Stomach (tissue), 4 donors: ENCODE results near the gene TBC1D3B.

Source experiments
- POLR2AphosphoS5 ChIP-seq, 3 donors: sonication (generic); formaldehyde crosslinking; IDR thresholded peaks; one replicate each; pipeline ENCODE4 v1.6.1; 2016; ENCODE audit warnings: antibody characterized with exemption in 3 of 3
- TF ChIP-seq, protein P1 (sequence below), 7 experiments: fragments of 450-650 bp in 4 of 7; fragments of 200-600 bp in 3 of 7; sonication (generic) in 3 of 7; IDR thresholded peaks; one replicate each; pipeline ENCODE4 v1.5.1; 2016 to 2019; ENCODE audit warnings: antibody characterized with exemption in 7 of 7, control low read depth in 2 of 7, mild to moderate bottlenecking in 1 of 7

DNA sequence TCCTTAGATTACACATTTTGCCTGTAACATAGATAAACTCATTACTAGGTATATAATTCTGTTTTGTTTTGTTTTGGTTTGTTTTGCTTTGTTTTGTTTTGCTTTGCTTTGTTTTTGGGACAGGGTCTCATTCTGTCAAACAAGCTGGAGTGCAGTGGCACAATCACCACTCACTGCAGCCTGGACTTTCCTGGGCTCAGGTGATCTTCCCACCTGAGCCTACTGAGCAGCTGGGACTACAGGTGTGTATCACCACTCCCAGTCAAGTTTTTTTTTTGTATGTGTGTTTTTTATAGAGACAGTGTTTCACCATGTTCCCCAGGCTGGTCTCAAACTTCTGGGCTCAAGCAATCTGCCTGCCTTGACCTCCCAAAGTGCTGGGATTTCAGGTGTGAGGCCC, 33.1 kb upstream of the TBC1D3B start:
- TF ChIP-seq, protein P1, sequence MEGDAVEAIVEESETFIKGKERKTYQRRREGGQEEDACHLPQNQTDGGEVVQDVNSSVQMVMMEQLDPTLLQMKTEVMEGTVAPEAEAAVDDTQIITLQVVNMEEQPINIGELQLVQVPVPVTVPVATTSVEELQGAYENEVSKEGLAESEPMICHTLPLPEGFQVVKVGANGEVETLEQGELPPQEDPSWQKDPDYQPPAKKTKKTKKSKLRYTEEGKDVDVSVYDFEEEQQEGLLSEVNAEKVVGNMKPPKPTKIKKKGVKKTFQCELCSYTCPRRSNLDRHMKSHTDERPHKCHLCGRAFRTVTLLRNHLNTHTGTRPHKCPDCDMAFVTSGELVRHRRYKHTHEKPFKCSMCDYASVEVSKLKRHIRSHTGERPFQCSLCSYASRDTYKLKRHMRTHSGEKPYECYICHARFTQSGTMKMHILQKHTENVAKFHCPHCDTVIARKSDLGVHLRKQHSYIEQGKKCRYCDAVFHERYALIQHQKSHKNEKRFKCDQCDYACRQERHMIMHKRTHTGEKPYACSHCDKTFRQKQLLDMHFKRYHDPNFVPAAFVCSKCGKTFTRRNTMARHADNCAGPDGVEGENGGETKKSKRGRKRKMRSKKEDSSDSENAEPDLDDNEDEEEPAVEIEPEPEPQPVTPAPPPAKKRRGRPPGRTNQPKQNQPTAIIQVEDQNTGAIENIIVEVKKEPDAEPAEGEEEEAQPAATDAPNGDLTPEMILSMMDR (IDR thresholded peaks at IDR 0.05), result no peak
- no peak for TF ChIP-seq POLR2AphosphoS5 (IDR thresholded peaks at IDR 0.05)
